HEK293 (cell line): ENCODE data around the gene MAP1LC3A.

Source experiments
- EGR2 ChIP-seq: fragments of 450-650 bp; formaldehyde crosslinking; IDR thresholded peaks from 2 replicates; pipeline ENCODE4 v1.5.1; 2016; ENCODE audit warnings: low read depth, missing biosample characterization, missing genetic modification characterization
- FEZF1 ChIP-seq: fragments of 450-650 bp; formaldehyde crosslinking; IDR thresholded peaks from 2 replicates; pipeline ENCODE4 v1.5.1; 2016; ENCODE audit warnings: missing biosample characterization, missing genetic modification characterization
- GLI4 ChIP-seq: fragments of 450-650 bp; formaldehyde crosslinking; IDR thresholded peaks from 2 replicates; pipeline ENCODE4 v1.5.1; 2016; ENCODE audit warnings: missing biosample characterization, missing genetic modification characterization
- KLF8 ChIP-seq: fragments of 450-650 bp; formaldehyde crosslinking; IDR thresholded peaks from 2 replicates; pipeline ENCODE4 v1.5.1; 2016; ENCODE audit warnings: missing biosample characterization, missing genetic modification characterization
- PRDM2 ChIP-seq: fragments of 450-650 bp; formaldehyde crosslinking; IDR thresholded peaks from 2 replicates; pipeline ENCODE4 v1.5.1; 2016; ENCODE audit warnings: missing biosample characterization, missing genetic modification characterization, borderline replicate concordance
- SP3 ChIP-seq: fragments of 450-650 bp; formaldehyde crosslinking; IDR thresholded peaks from 2 replicates; pipeline ENCODE4 v1.5.1; 2016; ENCODE audit warnings: missing biosample characterization, missing genetic modification characterization
- SP7 ChIP-seq: fragments of 450-650 bp; formaldehyde crosslinking; IDR thresholded peaks from 2 replicates; pipeline ENCODE4 v1.5.1; 2016; ENCODE audit warnings: missing biosample characterization, missing genetic modification characterization
- WT1 ChIP-seq: fragments of 450-650 bp; formaldehyde crosslinking; IDR thresholded peaks from 2 replicates; pipeline ENCODE4 v1.5.1; 2016; ENCODE audit warnings: missing biosample characterization, missing genetic modification characterization
- ZBTB48 ChIP-seq: fragments of 450-650 bp; formaldehyde crosslinking; IDR thresholded peaks from 2 replicates; pipeline ENCODE4 v1.5.1; 2016; ENCODE audit warnings: missing biosample characterization, missing genetic modification characterization
- ZBTB7A ChIP-seq: fragments of 450-650 bp; formaldehyde crosslinking; IDR thresholded peaks from 2 replicates; pipeline ENCODE4 v1.5.1; 2016; ENCODE audit warnings: low read depth, missing biosample characterization, missing genetic modification characterization
- ZFP37 ChIP-seq: fragments of 450-650 bp; formaldehyde crosslinking; IDR thresholded peaks from 2 replicates; pipeline ENCODE4 v1.5.1; 2016; ENCODE audit warnings: missing biosample characterization, missing genetic modification characterization
- ZNF10 ChIP-seq: fragments of 450-650 bp; formaldehyde crosslinking; IDR thresholded peaks from 2 replicates; pipeline ENCODE4 v1.5.1; 2017; ENCODE audit warnings: missing biosample characterization, missing genetic modification characterization
- ZNF146 ChIP-seq: fragments of 450-650 bp; formaldehyde crosslinking; IDR thresholded peaks from 2 replicates; pipeline ENCODE4 v1.5.1; 2016; ENCODE audit warnings: missing biosample characterization, missing genetic modification characterization
- ZNF19 ChIP-seq: fragments of 450-650 bp; formaldehyde crosslinking; IDR thresholded peaks from 2 replicates; pipeline ENCODE4; 2016; ENCODE audit warnings: missing biosample characterization, missing genetic modification characterization, low read depth
- ZNF248 ChIP-seq: fragments of 450-650 bp; formaldehyde crosslinking; IDR thresholded peaks from 2 replicates; pipeline ENCODE4 v1.5.1; 2017; ENCODE audit warnings: missing biosample characterization, missing genetic modification characterization
- ZNF324 ChIP-seq: fragments of 450-650 bp; formaldehyde crosslinking; IDR thresholded peaks from 2 replicates; pipeline ENCODE4 v1.5.1; 2016; ENCODE audit warnings: missing biosample characterization, missing genetic modification characterization
- ZNF362 ChIP-seq: fragments of 450-650 bp; formaldehyde crosslinking; IDR thresholded peaks from 2 replicates; pipeline ENCODE4 v1.5.1; 2016; ENCODE audit warnings: missing biosample characterization, missing genetic modification characterization
- ZNF37A ChIP-seq: fragments of 450-650 bp; IDR thresholded peaks from 2 replicates; pipeline ENCODE4 v1.5.1; 2018; ENCODE audit warnings: missing biosample characterization, missing genetic modification characterization
- ZNF426 ChIP-seq: fragments of 450-650 bp; formaldehyde crosslinking; IDR thresholded peaks from 2 replicates; pipeline ENCODE4 v1.5.1; 2017; ENCODE audit warnings: missing biosample characterization, missing genetic modification characterization, mild to moderate bottlenecking, inconsistent platforms, moderate library complexity
- ZNF544 ChIP-seq: fragments of 450-650 bp; formaldehyde crosslinking; IDR thresholded peaks from 2 replicates; pipeline ENCODE4 v1.5.0; 2017; ENCODE audit warnings: missing biosample characterization, missing genetic modification characterization
- ZNF561 ChIP-seq: fragments of 450-650 bp; IDR thresholded peaks from 2 replicates; pipeline ENCODE4 v1.5.1; 2018; ENCODE audit warnings: missing biosample characterization, missing genetic modification characterization, borderline replicate concordance
- ZNF629 ChIP-seq: fragments of 450-650 bp; formaldehyde crosslinking; IDR thresholded peaks from 2 replicates; pipeline ENCODE4 v1.5.1; 2017; ENCODE audit warnings: missing biosample characterization, missing genetic modification characterization
- ZNF654 ChIP-seq: fragments of 450-650 bp; formaldehyde crosslinking; IDR thresholded peaks from 2 replicates; pipeline ENCODE4 v1.5.1; 2016; ENCODE audit warnings: low read depth, missing biosample characterization, missing genetic modification characterization
- ZNF76 ChIP-seq: fragments of 450-650 bp; formaldehyde crosslinking; IDR thresholded peaks from 2 replicates; pipeline ENCODE4; 2016; ENCODE audit warnings: low read depth, missing biosample characterization, missing genetic modification characterization, borderline replicate concordance
- TF ChIP-seq, protein P1 (sequence below): fragments of 450-650 bp; formaldehyde crosslinking; IDR thresholded peaks from 2 replicates; pipeline ENCODE4 v1.5.1; 2016; ENCODE audit warnings: missing biosample characterization, missing genetic modification characterization
- TF ChIP-seq, protein P2 (sequence below): fragments of 450-650 bp; formaldehyde crosslinking; IDR thresholded peaks from 2 replicates; pipeline ENCODE4 v1.5.1; 2016; ENCODE audit warnings: missing biosample characterization, missing genetic modification characterization
- TF ChIP-seq, protein P3 (sequence below): fragments of 450-650 bp; formaldehyde crosslinking; IDR thresholded peaks from 2 replicates; pipeline ENCODE4 v1.5.1; 2016; ENCODE audit warnings: missing biosample characterization, missing genetic modification characterization

Gene MAP1LC3A

GRCh38 chr20:34516247-34517113, 42.0 kb upstream of the MAP1LC3A start, which contains the start of gene DYNLRB1 (continued):
- TF ChIP-seq ZNF544 (tag by site-specific recombination) = no peak
- TF ChIP-seq, protein P1, sequence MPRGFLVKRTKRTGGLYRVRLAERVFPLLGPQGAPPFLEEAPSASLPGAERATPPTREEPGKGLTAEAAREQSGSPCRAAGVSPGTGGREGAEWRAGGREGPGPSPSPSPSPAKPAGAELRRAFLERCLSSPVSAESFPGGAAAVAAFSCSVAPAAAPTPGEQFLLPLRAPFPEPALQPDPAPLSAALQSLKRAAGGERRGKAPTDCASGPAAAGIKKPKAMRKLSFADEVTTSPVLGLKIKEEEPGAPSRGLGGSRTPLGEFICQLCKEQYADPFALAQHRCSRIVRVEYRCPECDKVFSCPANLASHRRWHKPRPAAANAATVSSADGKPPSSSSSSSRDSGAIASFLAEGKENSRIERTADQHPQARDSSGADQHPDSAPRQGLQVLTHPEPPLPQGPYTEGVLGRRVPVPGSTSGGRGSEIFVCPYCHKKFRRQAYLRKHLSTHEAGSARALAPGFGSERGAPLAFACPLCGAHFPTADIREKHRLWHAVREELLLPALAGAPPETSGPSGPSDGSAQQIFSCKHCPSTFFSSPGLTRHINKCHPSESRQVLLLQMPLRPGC (tag by site-specific recombination) = no peak
- TF ChIP-seq ZNF19 (tag by site-specific recombination) = no peak
- no peak for TF ChIP-seq ZNF426 (tag by site-specific recombination)
- TF ChIP-seq SP3 (tag by site-specific recombination) = peak; percentile 75
- TF ChIP-seq FEZF1 = no peak
- no peak for TF ChIP-seq ZBTB7A (tag by site-specific recombination)
- no peak for TF ChIP-seq ZNF37A
- TF ChIP-seq, protein P2, sequence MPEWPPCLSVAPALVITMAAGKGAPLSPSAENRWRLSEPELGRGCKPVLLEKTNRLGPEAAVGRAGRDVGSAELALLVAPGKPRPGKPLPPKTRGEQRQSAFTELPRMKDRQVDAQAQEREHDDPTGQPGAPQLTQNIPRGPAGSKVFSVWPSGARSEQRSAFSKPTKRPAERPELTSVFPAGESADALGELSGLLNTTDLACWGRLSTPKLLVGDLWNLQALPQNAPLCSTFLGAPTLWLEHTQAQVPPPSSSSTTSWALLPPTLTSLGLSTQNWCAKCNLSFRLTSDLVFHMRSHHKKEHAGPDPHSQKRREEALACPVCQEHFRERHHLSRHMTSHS (tag by site-specific recombination) = no peak
- peak; percentile 14; the same call in 1 of the 2 replicates for TF ChIP-seq ZNF76 (tag by site-specific recombination)
- TF ChIP-seq ZNF654 = no peak
- TF ChIP-seq ZNF10 = no peak
- TF ChIP-seq ZFP37 (tag by site-specific recombination) = 0 out of 2 replicates have a peak, but pooled peaks have one; percentile 32
- peak; percentile 74 for TF ChIP-seq EGR2 (tag by site-specific recombination)
- peak; percentile 73 for TF ChIP-seq KLF8 (tag by site-specific recombination)
- no peak for TF ChIP-seq ZNF324 (tag by site-specific recombination)
- TF ChIP-seq ZNF629 = no peak
- TF ChIP-seq ZNF561 (tag by site-specific recombination) = peak; percentile 47; the same call in 1 of the 2 replicates
- no peak for TF ChIP-seq ZNF248 (tag by site-specific recombination)
- no peak for TF ChIP-seq ZBTB48 (tag by site-specific recombination)
- no peak for TF ChIP-seq GLI4 (tag by site-specific recombination)
- TF ChIP-seq, protein P3, sequence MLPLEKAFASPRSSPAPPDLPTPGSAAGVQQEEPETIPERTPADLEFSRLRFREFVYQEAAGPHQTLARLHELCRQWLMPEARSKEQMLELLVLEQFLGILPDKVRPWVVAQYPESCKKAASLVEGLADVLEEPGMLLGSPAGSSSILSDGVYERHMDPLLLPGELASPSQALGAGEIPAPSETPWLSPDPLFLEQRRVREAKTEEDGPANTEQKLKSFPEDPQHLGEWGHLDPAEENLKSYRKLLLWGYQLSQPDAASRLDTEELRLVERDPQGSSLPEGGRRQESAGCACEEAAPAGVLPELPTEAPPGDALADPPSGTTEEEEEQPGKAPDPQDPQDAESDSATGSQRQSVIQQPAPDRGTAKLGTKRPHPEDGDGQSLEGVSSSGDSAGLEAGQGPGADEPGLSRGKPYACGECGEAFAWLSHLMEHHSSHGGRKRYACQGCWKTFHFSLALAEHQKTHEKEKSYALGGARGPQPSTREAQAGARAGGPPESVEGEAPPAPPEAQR (tag by site-specific recombination) = no peak
- TF ChIP-seq ZNF362 (tag by site-specific recombination) = no peak
- no peak for TF ChIP-seq ZNF146
- peak; percentile 33; the same call in 1 of the 2 replicates for TF ChIP-seq SP7
- no peak for TF ChIP-seq PRDM2
- TF ChIP-seq WT1 = no peak
